Lower leg skin (tissue), 4 donors: ENCODE measurements around the gene RAF1. TPM values are rescaled to one million over a fixed set of nuclear protein-coding genes. Genes with fewer than 3 reads are reported as not detected.
"Not testable (repeated sequence)": the region's sequence is repeated elsewhere in the genome, so short reads cannot be mapped to it uniquely, and the experiment has no call there.

ENCODE experiments used
- DNase-seq, 2 donors: peaks; one replicate each; pipeline ENCODE4 v3.0.0-alpha.2; 2019; ENCODE audit warnings: low spot score in 2 of 2
- H3K4me3 ChIP-seq: fragments of 200-600 bp; sonication (generic); 2 replicates; pipeline ENCODE4 v1.5.1; 2017; ENCODE audit warnings: mild to moderate bottlenecking, low read depth; ENCODE audit not compliant: poor library complexity, severe bottlenecking
- CTCF ChIP-seq, 3 donors: fragments of 450-650 bp; IDR thresholded peaks; one replicate each; pipeline ENCODE4 v1.5.1; 2016; ENCODE audit warnings: antibody characterized with exemption in 3 of 3, mild to moderate bottlenecking in 3 of 3, moderate library complexity in 2 of 3
- POLR2A ChIP-seq, 2 donors: fragments of 450-650 bp; IDR thresholded peaks; one replicate each; pipeline ENCODE4 v1.6.1; 2016 to 2017; ENCODE audit warnings: antibody characterized with exemption in 2 of 2, mild to moderate bottlenecking in 1 of 2, moderate library complexity in 1 of 2
- WGBS, 2 donors: methylation state at CpG; one replicate each; pipeline ENCODE4 v1.1.5; 2018; 5-methylcytosine and 5-hydroxymethylcytosine counted together
- intact Hi-C: fragments of 100-400 bp; cut with DNase I; formaldehyde crosslinking; loops from one replicate; pipeline ENCODE4 v1.15.0; 2023; ENCODE audit warnings: low total_unique reads
- total RNA-seq, 4 donors: library from RNA; depleted of rRNA; stranded (reverse); fragments of >200 nt; gene quantifications; one replicate each; pipeline ENCODE4 v1.1.0, GENCODE V29; 2016

Gene RAF1
- total RNA-seq, 4 donors from 2014 or later: 126 to 140 (median 131) TPM

DNA sequence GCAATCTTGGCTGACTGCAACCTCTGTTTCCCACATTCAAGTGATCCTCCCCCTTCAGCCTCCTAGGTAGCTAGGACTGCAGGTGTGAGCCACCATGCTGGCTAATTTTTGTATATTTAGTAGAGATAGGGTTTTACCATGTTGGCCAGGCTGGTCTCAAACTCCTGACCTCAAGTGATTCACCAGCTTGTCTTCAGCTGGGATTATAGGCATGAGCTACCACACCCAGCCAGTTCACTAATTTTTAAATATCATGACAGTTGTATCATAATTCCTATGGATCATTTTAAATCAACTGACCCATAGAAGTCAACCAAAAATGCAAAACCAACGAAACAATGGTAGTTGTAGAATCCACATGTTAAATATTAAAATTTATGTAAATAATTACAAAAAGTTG lies 35.1 kb downstream of the RAF1 start:
- intact Hi-C loops: no loop called here
- DNase-seq: no peak
- no peak overlapping the region for H3K4me3 ChIP-seq
- 81 to 87% methylated on average over 1 of the region's 1 CpG for WGBS, 2 donors
- TF ChIP-seq POLR2A (IDR thresholded peaks at IDR 0.05) (no peak), CTCF (IDR thresholded peaks at IDR 0.05) (no peak)

DNA sequence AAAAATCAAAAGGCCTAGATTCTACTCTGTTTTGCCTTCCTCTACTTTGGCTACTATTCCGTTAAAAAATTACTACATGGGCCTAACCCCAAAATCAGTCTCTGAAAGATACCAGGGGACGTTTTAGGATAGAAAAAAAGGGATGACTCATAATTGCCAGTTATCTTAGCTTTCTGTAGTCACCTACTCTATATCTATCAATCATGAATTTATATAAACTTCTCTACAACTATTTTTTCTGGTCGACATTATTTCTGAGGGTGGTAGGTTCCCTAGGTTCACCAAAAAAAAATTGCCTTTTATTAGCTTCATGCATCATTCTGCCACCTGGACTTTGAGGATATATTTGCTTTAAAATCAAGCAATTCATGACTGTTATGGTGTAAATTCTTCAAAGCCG lies 36.5 kb downstream of the RAF1 start:
- DNase-seq: no peak
- TF ChIP-seq POLR2A (IDR thresholded peaks at IDR 0.05) (no peak), CTCF (IDR thresholded peaks at IDR 0.05) (no peak)
- H3K4me3 ChIP-seq: no peak overlapping the region
- 54 to 56% methylated on average over 4 of the region's 4 CpGs for WGBS, 2 donors
- intact Hi-C loops: no loop called here

DNA sequence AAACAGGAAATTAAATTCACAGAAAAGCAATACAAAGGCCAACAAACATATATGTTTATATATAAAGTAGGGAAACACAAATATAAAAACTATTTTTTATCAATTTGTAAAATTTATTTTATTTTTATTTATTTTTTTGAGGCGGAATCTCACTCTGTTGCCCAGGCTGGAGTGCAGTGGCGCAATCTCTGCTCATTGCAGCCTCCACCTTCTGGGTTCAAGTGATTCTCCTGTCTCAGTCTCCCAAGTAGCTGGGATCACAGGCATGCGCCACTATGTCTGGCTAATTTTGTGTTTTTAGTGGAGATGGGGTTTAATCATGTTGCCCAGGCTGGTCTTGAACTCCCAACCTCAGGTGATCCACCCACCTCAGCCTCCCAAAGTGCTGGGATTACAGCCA lies 39.0 kb downstream of the RAF1 start:
- DNase-seq, H3K4me3 ChIP-seq, intact Hi-C loops: not testable (repeated sequence)
- 95 to 98% methylated on average over 3 of the region's 3 CpGs for WGBS, 2 donors

DNA sequence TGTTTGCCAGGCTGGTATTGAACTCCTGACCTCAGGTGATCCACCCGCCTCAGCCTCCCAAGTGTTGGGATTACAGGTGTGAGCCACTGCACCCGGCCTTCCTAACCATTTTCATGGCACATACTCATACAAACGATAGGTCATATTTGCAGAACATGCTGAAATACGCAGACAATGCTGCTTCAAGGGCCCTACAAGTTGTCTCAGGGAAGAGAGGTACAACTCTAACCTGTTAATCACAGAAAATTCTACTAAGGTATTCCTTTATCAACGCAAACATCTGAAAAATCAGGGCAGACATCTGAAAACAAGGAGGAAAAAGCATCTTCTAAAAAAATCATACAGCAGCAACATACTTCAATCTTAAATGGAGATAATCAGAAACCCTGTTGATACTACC lies 39.9 kb downstream of the RAF1 start:
- no peak for TF ChIP-seq POLR2A (IDR thresholded peaks at IDR 0.05)
- TF ChIP-seq CTCF (IDR thresholded peaks at IDR 0.05): no peak
- no peak overlapping the region for H3K4me3 ChIP-seq
- DNase-seq: no peak
- 93 to 97% methylated on average over 5 of the region's 5 CpGs for WGBS, 2 donors
- intact Hi-C loops: no loop called here

GRCh38 chr3:12622335-12622734 lies 41.6 kb downstream of the RAF1 start:
- TF ChIP-seq CTCF (IDR thresholded peaks at IDR 0.05) (no peak), POLR2A (IDR thresholded peaks at IDR 0.05) (no peak)
- intact Hi-C loops: no loop called here
- 74 to 76% methylated on average over 4 of the region's 4 CpGs for WGBS, 2 donors
- H3K4me3 ChIP-seq: no peak overlapping the region
- DNase-seq: no peak

DNA sequence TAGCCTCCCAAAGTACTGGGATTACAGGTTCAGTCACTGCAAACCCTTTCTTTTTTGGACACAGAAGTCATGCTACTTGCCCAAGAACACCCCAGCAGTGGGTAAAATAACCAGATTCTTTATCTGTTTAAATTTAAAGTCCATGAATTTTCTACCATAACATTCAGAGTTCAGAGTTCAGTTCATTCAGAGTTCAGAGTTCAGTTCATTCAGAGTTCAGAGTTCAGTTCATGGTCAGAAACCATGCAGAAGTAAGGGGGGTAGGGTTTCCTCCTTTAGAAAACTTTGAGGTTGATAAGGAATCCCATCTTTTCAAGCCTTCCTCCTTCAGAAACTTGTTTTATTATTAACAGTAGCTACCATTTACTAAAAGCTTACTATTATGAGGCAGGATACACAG lies 43.2 kb downstream of the RAF1 start:
- DNase-seq: no peak
- intact Hi-C loops: no loop called here
- TF ChIP-seq POLR2A (IDR thresholded peaks at IDR 0.05): no peak
- TF ChIP-seq CTCF (IDR thresholded peaks at IDR 0.05): no peak
- no peak overlapping the region for H3K4me3 ChIP-seq
